HG03135 (cell line): ENCODE results near the gene DNAJC7.
"Not testable (repeated sequence)": the region's sequence is repeated elsewhere in the genome, so short reads cannot be mapped to it uniquely, and the experiment has no call there.

Experiments
- ATAC-seq: cut with Tn5 transposase; IDR thresholded peaks from one replicate; pipeline ENCODE4 v1.9.1; 2021; ENCODE audit warnings: mild to moderate bottlenecking, moderate library complexity; ENCODE audit not compliant: unreplicated experiment

Gene DNAJC7

GRCh38 chr17:42013740-42014139, 3.5 kb downstream of the DNAJC7 start:
- ATAC-seq, result not testable (repeated sequence)

- ATAC-seq, result not testable (repeated sequence)
These were observed 4.9 kb downstream of the DNAJC7 start for GRCh38 chr17:42012363-42012762.

DNA sequence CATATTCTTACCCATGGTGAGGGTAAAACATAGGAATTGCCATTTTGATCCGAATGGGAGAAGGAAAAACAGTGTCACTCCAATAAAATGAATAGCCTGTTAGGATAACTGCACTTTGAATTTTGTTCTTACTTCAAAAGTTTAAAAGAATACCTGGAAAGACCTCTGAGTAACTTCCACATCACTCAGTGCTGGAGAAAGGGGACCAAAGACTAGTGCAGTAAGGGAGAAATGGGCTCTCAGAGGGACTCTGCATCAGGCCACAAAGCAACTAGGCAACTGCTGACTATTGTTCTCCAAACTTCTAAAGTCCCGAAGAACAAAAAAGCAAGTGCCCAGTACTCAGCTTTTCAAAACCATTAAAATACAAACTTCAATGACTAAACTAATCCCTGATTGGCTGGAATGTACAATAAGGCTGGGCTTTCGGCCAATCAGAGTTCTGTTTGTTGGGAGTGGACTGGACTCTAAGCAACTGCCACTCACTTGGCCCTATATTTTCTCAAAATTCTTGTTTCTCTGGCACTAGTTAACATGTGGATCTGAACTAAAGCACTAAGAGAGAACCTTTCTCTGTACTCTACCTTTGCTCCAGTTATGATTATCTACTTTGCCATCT, 6.2 kb downstream of the DNAJC7 start:
- no peak for ATAC-seq

DNA sequence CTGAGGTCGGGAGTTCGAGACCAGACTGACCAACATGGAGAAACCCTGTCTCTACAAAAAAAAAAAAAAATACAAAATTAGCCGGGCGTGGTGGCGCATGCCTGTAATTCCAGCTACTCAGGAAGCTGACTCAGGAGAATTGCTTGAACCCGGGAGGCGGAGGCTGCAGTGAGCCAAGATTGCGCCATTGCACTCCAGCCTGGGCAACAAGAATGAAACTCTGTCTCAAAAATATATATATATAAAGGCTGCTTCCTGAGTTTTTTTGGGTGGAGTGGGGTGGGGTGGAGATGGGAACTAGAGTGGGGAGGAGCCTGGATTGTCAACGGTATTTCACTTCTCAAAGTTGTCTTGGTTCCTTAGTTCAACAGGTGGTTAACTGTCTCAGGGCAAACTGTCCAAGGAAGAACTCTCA, 7.0 kb downstream of the DNAJC7 start:
- ATAC-seq, result not testable (repeated sequence)

DNA sequence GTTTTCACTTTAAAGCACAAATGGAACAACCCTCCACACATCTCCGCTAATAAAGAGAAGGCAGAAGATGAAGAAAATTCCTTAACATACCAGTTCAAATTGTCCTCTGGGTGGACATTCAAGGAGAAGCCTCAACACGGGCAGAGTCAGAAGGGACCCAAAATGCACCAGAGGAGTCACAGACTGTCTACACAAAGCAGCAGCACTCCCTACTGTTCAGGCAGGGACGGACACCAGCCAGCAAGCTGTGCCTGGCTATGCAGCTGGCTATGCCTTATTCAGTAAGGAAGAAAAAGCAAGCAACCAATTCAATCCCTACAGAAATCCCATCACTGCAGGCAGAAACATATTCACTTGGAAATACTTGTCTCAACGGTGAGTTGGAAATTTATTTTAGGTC, 8.1 kb downstream of the DNAJC7 start:
- no peak for ATAC-seq

DNA sequence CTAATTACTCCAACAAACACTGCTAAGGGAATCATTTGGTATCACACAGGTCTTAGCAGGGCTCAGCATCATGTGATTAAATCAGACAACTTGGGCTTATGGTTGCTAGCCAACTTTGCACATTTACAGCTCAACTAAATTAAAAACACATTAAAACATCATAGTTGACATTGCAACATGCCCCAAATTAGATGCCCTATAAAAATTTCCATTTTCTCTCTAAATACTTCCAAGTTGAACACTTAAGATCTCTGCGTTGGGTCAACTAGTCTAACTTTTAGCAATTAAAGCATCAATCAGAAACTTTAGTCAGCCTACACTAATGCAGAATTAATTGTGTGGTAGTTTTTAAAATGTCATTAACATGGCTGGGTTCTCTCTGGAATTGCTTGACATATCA, 12.1 kb downstream of the DNAJC7 start:
- no peak for ATAC-seq

DNA sequence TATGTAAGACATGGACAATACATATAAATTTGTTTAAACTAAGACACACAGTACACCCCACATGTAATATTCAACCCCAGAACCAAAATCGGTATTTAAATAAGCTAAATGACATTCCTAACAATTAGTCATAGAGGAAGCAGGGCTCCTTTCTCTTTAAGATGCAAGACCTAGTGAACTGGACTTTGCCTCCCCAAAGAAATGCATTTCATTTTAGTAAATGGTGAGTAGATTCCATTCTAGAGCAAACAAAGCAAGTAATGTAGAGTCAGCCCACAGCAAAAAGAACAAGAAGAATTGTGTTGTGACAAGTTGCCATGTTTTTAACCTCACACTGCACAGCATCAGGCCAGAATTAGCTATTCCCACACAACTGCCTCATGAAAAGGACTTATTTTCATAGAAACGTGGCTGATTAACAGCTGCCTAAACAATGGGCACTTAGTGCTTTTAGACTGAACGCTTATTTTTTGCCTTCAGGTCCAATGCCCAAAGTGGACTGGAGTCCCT, 14.4 kb downstream of the DNAJC7 start:
- no peak for ATAC-seq

GRCh38 chr17:42002175-42002791, 15.0 kb downstream of the DNAJC7 start:
- ATAC-seq, result no peak

DNA sequence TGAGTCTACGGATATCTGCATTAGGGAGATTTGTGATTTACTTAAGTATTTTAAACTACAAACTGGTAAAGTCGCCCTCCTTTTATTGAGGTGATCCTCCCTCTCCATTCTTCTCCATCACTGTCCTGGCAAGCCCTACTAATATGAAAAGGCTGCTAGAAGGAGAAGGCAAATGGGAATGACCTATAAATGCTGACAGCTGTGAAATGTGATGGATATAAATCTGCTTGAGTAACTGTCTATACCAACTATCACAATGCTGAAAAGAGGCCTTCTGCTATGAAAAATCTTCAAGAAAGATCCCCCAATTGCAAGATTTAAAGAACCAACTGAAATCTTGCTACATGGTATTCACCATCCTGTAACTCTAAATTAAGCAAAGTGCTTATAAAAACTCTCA, 15.5 kb downstream of the DNAJC7 start:
- ATAC-seq, result no peak

DNA sequence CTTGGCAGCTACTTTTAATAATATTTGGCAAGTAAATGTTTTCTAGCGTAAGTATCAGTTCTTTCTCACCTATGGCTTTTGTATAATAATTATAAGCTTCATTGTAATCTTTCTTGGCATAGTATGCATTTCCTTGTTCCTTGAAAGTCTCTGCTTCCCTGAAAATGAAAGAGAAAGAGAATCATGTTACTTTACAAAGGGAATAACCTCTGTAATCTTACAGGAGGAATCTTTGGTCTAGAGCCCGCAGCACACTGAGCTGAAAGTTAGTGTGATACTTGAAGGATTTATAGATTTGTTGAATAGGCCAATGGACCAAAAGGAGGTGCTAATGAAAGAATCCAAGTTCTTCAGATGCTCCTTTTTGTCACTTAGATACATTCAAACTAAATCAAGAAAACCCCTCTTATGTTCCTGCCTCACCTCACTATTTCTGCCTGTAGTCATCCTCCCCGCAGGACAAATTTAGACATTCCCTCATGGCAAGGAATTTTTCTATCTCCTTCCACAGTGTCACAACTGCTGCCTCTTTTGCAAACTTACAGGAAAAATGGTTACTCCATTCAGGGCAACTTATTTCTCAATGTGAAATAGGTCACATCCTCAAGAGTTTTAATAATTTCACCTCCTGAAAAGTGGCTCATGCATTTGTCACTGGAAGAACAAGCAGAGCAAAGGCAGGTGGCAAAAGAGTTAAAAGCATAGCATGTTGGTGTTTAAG, 16.7 kb downstream of the DNAJC7 start:
- ATAC-seq, result no peak

DNA sequence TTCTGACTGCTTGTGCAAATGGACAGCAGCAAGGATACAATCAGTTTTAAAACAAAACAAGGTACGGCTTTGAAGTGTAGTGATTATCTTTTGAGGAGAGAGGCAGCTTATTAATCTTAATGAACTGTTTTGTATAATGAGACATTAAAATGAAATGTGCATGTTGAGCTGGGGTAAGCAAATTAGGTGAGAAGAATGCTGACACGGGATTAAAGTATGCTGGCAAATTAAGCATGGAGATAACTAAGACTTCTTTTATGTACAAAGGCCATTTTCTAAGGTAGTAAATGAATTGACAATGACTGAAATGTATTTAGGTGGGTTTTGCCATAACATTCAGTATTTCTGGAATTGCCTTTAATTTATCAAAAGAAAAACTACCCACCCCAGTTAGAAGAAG, 18.7 kb downstream of the DNAJC7 start:
- no peak for ATAC-seq

DNA sequence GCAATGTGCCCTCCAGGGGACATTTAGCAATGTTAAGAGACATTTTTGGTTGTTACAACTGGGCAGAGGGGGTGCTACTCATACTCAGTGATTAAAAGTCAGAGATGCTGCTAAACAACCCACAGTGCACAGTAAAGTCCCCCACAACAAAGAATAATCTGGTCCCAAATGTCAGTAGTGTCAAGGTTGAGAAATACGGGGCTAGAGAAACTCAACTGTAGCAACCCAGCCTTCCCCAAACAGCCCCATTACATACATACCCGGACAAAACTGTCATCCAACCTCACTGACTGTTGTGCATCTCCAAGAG, 20.4 kb downstream of the DNAJC7 start:
- ATAC-seq, result no peak

- no peak for ATAC-seq
These were observed 24.7 kb downstream of the DNAJC7 start for GRCh38 chr17:41992576-41992975.

DNA sequence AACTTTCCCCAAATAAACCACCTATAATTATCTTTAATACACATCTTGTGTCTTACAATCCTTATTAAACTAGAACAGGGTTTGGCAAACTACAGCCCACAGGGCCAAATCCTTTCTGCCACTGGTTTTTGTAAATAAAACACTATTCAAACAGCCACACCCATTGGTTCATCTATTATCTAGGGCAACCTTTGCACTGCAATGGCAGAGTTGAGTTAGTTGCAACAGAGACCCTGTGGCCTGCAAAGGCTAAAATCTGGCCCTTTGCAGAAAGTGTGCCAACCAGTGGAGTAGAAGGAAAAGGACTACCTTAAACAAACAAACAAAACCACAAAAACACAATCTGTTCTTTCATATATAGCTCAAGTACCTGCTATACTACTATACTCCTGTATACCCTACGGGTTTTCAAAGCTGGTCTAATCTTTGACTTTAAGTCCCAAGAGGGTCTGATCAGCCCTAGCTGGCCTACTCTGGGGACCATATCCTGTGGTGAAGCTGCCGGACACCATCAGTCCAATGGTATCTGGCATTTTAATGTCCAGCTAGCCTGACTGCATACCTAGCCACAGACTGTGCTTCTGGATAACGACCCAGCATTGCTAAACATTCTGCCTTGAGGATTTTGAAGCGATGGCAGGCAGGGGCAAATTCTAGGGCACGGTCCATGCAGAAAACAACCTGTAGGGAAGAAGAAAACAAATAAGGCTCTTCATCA, 27.4 kb downstream of the DNAJC7 start:
- ATAC-seq, result no peak

DNA sequence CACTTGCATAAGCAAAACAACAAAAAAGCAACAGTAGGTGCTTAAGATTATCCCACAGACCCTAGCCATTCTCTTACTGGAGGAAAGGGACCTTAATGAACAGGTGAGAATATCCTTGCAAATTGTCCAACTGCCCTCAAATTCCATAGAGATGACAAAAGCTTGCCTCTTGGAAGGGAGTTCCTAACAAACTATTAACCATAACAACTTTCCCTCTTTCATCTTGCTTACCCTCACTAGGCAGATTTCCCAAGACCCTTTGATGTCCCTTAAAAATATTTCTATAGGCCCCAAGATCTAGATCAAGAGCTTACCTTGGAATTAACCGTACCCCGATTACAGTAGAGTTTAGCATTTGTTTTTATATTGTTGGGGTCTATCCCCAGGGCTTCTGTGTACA, 28.8 kb downstream of the DNAJC7 start:
- no peak for ATAC-seq

DNA sequence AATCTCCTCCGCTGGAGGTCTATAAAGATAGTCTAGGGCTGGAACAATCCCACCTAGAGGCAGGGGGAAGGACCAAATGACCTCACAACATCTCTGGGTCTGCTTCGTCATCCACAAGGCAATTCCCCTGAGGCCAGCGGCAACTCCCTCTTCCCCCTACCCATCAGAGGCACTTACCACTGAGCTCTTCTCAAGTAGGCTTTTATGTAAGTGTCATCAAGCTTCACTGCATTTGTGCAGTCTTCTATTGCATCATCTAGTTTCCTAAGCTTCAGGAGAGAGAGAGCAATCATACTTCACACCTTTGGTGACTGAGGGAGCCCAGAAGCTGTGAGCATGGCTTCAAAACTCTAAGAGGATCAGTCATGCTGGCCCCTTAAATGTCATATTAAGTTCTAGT, 29.6 kb downstream of the DNAJC7 start:
- no peak for ATAC-seq

GRCh38 chr17:41986634-41987033, 30.6 kb downstream of the DNAJC7 start:
- ATAC-seq, result no peak

DNA sequence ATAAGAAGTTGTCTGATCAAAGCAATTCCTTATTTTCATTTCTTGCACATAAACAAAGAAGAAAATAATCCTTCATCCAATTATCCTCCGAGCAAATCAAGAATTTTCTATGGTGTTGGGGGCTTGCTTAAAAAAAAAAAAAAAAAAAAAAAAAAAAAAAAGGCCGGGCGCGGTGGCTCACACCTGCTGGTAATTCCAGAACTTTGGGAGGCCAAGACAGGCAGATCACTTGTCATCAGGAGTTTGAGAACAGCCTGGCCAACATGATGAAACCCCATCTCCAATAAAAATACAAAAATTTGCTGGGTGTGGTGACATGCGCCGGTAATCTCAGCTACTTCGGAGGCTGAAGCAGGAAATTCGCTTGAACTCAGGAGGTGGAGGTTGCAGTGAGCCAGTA, 31.3 kb downstream of the DNAJC7 start:
- ATAC-seq, result no peak

- ATAC-seq, result no peak
These were observed 32.8 kb downstream of the DNAJC7 start for GRCh38 chr17:41984454-41984853.

DNA sequence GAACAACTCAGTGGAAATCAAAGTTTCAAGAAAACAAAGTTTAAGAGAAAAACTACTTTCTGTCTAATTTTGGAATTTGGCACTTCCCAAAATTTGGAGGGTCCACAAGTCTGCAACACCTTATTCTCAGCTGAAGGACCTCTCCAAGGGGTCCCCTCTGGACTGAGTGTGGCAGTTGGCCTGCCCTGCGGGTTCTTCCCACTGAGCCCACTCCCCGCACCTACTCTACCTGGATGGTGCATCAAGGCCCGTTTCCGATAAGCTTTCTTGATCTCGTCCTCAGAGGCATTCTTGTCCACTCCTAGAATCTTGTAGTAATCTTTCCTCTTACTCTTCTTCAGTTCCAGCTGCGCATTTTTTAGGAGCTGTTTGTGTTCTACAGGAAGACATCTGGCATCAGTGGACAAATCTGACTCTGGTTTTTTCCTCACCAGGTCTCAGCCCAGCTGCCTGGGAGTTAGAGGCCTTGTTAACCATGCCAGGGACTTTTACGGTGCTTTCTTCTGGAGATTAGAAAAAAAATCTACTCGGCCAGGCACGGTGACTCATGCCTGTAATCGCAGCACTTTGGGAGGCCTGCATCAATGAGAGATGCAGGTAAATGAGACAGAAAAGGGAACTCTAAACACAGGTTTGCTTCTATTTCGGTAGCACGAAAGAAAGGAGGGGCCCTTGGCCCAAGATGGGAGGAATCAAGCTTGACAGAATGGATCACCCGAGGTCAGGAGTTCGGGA, 35.0 kb downstream of the DNAJC7 start:
- ATAC-seq, result no peak

DNA sequence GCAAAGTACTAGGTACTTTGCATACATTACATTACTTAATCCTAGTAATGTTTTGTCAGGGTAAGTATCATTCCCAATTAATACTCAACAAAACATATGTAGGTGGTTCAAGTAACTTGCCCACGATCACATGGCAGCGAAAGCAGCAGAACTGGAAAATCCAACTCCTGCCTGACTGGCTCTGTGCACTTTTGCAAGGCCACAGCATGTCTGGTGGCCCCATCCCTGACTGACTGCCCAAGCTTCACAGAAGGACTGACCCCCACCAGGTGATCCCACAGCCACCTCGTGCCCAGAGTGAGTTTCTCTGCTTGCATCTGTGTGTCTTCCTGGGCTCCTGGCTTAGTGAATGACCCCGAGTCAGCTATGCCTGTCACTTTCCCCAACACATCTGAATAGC, 39.2 kb downstream of the DNAJC7 start:
- no peak for ATAC-seq
